ENCODE measurements around the gene MEN1. TPM values are rescaled to one million over a fixed set of nuclear protein-coding genes. Genes with fewer than 3 reads are reported as not detected.

Gene MEN1
- total RNA-seq, 1 donor from 2014 or later = 24.6 TPM

DNA sequence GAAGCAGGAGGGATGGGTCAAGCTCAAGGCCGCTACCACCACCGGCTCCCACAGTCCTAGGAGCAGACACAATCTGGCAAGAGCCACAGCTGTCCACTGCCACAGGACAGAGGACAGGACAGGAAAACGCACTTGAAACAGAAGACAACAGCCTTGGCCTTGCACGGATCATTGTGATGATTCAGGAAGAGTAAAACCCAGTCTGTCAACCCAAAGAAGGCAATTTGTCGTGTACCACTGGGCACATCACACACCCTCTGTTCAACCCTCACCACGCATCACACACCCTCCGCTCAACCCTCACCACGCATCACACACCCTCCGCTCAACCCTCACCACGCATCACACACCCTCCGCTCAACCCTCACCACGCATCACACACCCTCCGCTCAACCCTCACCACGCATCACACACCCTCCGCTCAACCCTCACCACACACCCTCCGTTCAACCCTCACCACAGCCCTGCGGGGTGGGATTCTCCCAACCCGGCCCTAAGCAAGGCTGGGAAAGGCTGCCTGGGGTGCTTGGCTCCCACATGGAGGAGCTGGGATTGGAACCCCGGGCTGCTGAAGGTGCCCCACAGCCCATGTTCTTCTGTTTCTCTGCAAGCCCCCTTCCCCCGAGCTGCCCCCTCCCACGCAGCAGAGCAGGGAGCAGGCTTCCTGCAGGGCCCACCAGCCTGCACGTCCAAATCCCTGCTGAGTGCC lies 45.4 kb upstream of the MEN1 start:
- Histone ChIP-seq H3K4me3 (ENCODE audit: low read depth, low read length) (no peak overlapping the region), H3K27me3 (ENCODE audit: control insufficient read depth, insufficient read depth, low read length) (no peaks in the 10 kb centered on the region), H3K36me3 (ENCODE audit: control insufficient read depth, insufficient read depth, low read length) (peaks cover 3% of the 10 kb centered on the region)
- TF ChIP-seq, protein P1, sequence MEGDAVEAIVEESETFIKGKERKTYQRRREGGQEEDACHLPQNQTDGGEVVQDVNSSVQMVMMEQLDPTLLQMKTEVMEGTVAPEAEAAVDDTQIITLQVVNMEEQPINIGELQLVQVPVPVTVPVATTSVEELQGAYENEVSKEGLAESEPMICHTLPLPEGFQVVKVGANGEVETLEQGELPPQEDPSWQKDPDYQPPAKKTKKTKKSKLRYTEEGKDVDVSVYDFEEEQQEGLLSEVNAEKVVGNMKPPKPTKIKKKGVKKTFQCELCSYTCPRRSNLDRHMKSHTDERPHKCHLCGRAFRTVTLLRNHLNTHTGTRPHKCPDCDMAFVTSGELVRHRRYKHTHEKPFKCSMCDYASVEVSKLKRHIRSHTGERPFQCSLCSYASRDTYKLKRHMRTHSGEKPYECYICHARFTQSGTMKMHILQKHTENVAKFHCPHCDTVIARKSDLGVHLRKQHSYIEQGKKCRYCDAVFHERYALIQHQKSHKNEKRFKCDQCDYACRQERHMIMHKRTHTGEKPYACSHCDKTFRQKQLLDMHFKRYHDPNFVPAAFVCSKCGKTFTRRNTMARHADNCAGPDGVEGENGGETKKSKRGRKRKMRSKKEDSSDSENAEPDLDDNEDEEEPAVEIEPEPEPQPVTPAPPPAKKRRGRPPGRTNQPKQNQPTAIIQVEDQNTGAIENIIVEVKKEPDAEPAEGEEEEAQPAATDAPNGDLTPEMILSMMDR (IDR thresholded peaks at IDR 0.05; ENCODE audit: insufficient read depth, low read length, poor library complexity, severe bottlenecking) = no peak
- DNase-seq (ENCODE audit: low read depth) = no peak

DNA sequence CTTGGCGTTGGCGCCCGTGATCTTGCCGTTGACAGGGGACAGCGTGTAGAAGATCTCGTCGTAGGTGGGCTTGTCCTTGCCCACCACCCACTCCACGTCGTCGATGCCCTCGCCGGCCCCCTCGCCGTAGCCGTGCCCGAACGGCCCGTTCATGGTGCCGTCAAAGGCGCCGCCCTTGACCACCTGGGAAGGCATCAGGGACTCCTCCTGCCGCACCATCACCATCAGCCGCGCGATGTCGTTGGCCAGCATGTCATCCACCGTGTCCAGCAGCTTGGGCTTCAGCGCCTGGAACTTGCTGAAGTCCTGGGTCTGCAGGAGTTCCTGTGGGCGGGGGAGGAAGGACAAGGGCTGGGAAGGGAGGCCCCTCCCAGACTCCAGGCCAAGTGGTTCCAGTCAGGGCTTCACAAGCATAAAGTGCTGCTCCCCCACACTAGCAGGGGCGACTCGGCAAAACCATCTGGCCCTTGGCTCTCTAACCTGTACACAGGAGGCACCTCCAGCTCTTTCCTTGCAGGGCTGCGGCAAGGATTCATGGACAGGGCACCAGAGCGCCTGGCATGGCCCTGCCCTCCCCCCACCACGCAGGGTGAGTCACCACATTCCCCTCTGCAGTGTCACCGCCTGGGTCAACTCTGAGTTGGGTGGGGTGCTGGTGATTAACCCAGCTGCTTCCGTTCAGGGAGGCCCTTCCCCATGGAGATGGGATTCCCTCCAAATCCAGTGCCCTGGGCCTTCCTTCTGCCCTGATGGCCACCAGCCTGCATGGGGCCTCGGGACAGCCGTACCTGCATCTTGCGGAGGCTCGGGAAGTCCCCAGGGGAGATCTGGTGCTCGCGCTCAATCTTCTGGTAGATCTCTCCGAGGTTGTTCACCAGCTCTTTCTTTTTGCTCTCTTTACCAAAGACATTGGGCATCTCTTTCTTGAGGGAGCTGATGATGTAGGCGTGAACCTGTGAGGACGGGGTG lies 44.5 kb upstream of the MEN1 start:
- H3K36me3 ChIP-seq (ENCODE audit: control insufficient read depth, insufficient read depth, low read length) = peaks cover 3% of the 10 kb centered on the region
- TF ChIP-seq, protein P1 (IDR thresholded peaks at IDR 0.05; ENCODE audit: insufficient read depth, low read length, poor library complexity, severe bottlenecking) = no peak
- no peaks in the 10 kb centered on the region for H3K27me3 ChIP-seq (ENCODE audit: control insufficient read depth, insufficient read depth, low read length)
- H3K4me3 ChIP-seq (ENCODE audit: low read depth, low read length) = no peak overlapping the region
- DNase-seq (ENCODE audit: low read depth) = peak; percentile 74

DNA sequence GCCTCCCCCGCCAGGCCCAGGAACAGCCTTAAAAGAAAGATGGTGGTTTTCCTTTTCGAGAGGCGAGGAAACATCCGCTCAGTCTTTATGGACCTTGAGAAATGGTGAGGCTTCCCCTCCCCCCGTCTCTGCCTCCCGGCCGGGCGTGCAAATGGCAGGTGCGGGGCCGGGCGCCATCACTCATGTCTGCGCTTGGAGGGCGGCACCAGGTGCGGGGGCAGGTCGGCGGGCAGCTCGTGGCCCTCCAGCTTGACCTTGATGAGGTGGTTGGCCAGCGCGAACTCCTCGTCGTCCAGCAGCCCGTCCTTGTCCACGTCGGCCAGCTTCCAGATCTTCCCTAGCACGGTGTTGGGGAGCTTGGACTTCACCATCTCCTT lies 43.8 kb upstream of the MEN1 start:
- Histone ChIP-seq H3K4me3 (ENCODE audit: low read depth, low read length) (no peak overlapping the region), H3K36me3 (ENCODE audit: control insufficient read depth, insufficient read depth, low read length) (peaks cover 3% of the 10 kb centered on the region), H3K27me3 (ENCODE audit: control insufficient read depth, insufficient read depth, low read length) (no peaks in the 10 kb centered on the region)
- DNase-seq (ENCODE audit: low read depth) = no peak
- TF ChIP-seq, protein P1 (IDR thresholded peaks at IDR 0.05; ENCODE audit: insufficient read depth, low read length, poor library complexity, severe bottlenecking) = no peak

DNA sequence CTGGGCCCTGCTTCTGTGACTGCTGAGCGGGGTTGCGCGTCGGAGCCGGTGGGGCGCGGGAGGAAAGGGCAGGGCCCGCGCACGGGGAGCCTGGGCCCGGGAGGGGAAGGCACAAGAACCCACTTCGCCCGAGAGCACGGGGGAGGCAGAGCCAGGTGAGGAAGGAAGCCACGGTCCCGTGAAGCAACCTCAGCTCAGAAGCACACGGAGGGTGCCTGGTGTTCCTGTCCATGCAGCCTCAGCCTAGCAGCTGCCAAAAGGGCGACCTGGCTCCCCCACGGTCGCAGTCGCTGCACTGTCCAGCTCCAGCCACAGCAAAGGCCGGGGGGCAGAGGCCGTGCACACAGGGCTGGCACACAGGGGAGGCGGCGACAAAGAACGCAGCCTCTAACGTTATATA lies 43.4 kb upstream of the MEN1 start:
- H3K4me3 ChIP-seq (ENCODE audit: low read depth, low read length) = no peak overlapping the region
- H3K27me3 ChIP-seq (ENCODE audit: control insufficient read depth, insufficient read depth, low read length) = no peaks in the 10 kb centered on the region
- DNase-seq (ENCODE audit: low read depth) = no peak
- TF ChIP-seq, protein P1 (IDR thresholded peaks at IDR 0.05; ENCODE audit: insufficient read depth, low read length, poor library complexity, severe bottlenecking) = no peak
- H3K36me3 ChIP-seq (ENCODE audit: control insufficient read depth, insufficient read depth, low read length) = peaks cover 3% of the 10 kb centered on the region

DNA sequence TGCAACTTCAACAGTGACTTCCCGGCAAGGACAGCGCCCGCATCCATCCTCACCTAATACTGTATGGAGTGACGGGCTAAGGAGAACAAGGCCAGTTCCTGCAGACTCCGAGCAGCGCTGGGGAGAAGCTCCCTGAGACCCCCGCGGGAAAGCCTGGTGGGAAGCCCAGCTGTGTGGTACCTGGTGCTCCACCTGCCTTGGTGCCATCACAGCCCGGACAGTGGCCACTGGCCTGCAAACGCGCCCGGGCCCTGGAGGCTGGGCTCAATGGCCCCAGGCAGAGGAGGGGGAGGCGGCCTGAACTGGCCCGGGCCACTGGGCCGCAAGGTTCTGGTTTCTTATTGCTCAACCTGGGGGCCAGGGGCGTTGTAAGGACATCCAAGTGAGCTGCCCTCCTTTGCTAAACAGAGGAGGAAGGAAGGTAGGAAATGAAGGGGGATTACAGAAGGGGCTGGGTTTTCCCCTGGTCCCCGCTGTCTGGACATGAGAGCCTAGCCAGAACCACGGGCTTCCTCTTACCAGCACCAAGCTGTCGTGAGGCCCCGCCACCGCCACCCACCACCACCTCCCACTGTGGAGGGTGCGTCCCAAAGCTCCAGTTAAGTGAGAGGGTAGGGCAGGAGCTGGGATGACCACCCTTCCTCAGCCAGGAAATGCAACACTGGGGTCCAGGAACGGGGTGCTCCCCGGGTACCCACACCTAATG lies 42.6 kb upstream of the MEN1 start:
- TF ChIP-seq, protein P1 (IDR thresholded peaks at IDR 0.05; ENCODE audit: insufficient read depth, low read length, poor library complexity, severe bottlenecking) = no peak
- Histone ChIP-seq H3K27me3 (ENCODE audit: control insufficient read depth, insufficient read depth, low read length) (no peaks in the 10 kb centered on the region), H3K36me3 (ENCODE audit: control insufficient read depth, insufficient read depth, low read length) (peaks cover 3% of the 10 kb centered on the region), H3K4me3 (ENCODE audit: low read depth, low read length) (no peak overlapping the region)
- DNase-seq (ENCODE audit: low read depth) = no peak

Measured in kidney epithelial cell (primary cell).